ENCODE results near the gene GRK5.

The GRK5 gene

GRCh38 chr10:119367841-119368549 is 160.6 kb downstream of the GRK5 start:
- Histone ChIP-seq H3K4me3 (ENCODE audit: low read length, poor library complexity, severe bottlenecking) (no peak overlapping the region), H2AFZ (ENCODE audit: low read length) (no peak overlapping the region), H3K36me3 (ENCODE audit: insufficient read depth, low read length) (peaks cover 3% of the 10 kb centered on the region; the same call in 1 of the 2 replicates), H3K4me2 (ENCODE audit: low read depth, low read length, poor library complexity, severe bottlenecking) (no peak overlapping the region), H3K9me3 (ENCODE audit: insufficient read depth, low read depth, low read length) (no peaks in the 10 kb centered on the region), H3K9me2 (replicated peaks; ENCODE audit: low read depth, low read length) (no peaks in the 10 kb centered on the region), H4K20me1 (ENCODE audit: insufficient read depth, low read length, poor library complexity, severe bottlenecking) (no peaks in the 10 kb centered on the region), H3K9ac (ENCODE audit: low read depth, low read length, poor library complexity, severe bottlenecking) (no peak overlapping the region), H3K79me2 (ENCODE audit: insufficient read depth, low read length) (no peaks in the 10 kb centered on the region), H3K27me3 (ENCODE audit: insufficient read depth, low read length, poor library complexity, severe bottlenecking) (no peaks in the 10 kb centered on the region), H3K4me1 (ENCODE audit: insufficient read depth, low read length, poor library complexity, severe bottlenecking) (peaks cover 16% of the 10 kb centered on the region), H3F3A (ENCODE audit: low read depth) (no peaks in the 10 kb centered on the region)
- TF ChIP-seq CTCF (conservative IDR thresholded peaks at IDR 0.05; ENCODE audit: low read length): no peak

- Histone ChIP-seq H3K4me2 (ENCODE audit: low read depth, low read length, poor library complexity, severe bottlenecking) (no peak overlapping the region), H3K4me1 (ENCODE audit: insufficient read depth, low read length, poor library complexity, severe bottlenecking) (peaks cover 16% of the 10 kb centered on the region), H3K9me2 (replicated peaks; ENCODE audit: low read depth, low read length) (no peaks in the 10 kb centered on the region), H3K79me2 (ENCODE audit: insufficient read depth, low read length) (no peaks in the 10 kb centered on the region), H3K9ac (ENCODE audit: low read depth, low read length, poor library complexity, severe bottlenecking) (no peak overlapping the region), H3K27me3 (ENCODE audit: insufficient read depth, low read length, poor library complexity, severe bottlenecking) (no peaks in the 10 kb centered on the region), H3K9me3 (ENCODE audit: insufficient read depth, low read depth, low read length) (no peaks in the 10 kb centered on the region), H4K20me1 (ENCODE audit: insufficient read depth, low read length, poor library complexity, severe bottlenecking) (no peaks in the 10 kb centered on the region), H2AFZ (ENCODE audit: low read length) (no peak overlapping the region), H3K36me3 (ENCODE audit: insufficient read depth, low read length) (peaks cover 3% of the 10 kb centered on the region; the same call in 1 of the 2 replicates), H3F3A (ENCODE audit: low read depth) (no peaks in the 10 kb centered on the region), H3K4me3 (ENCODE audit: low read length, poor library complexity, severe bottlenecking) (no peak overlapping the region)
- no peak for TF ChIP-seq EZH2phosphoT487 (IDR thresholded peaks at IDR 0.05; ENCODE audit: borderline replicate concordance)
- TF ChIP-seq CTCF (conservative IDR thresholded peaks at IDR 0.05; ENCODE audit: low read length): no peak
Measured at GRCh38 chr10:119368581-119368980, 161.2 kb downstream of the GRK5 start.

- TF ChIP-seq CTCF (conservative IDR thresholded peaks at IDR 0.05; ENCODE audit: low read length): no peak
- TF ChIP-seq EZH2phosphoT487 (IDR thresholded peaks at IDR 0.05; ENCODE audit: borderline replicate concordance): no peak
- Histone ChIP-seq H3K4me1 (ENCODE audit: insufficient read depth, low read length, poor library complexity, severe bottlenecking) (peaks cover 16% of the 10 kb centered on the region), H4K20me1 (ENCODE audit: insufficient read depth, low read length, poor library complexity, severe bottlenecking) (no peaks in the 10 kb centered on the region), H3K9me2 (replicated peaks; ENCODE audit: low read depth, low read length) (no peaks in the 10 kb centered on the region), H3K4me2 (ENCODE audit: low read depth, low read length, poor library complexity, severe bottlenecking) (no peak overlapping the region), H3K9me3 (ENCODE audit: insufficient read depth, low read depth, low read length) (no peaks in the 10 kb centered on the region), H3K4me3 (ENCODE audit: low read length, poor library complexity, severe bottlenecking) (no peak overlapping the region), H3K27me3 (ENCODE audit: insufficient read depth, low read length, poor library complexity, severe bottlenecking) (no peaks in the 10 kb centered on the region), H3K9ac (ENCODE audit: low read depth, low read length, poor library complexity, severe bottlenecking) (peak overlapping the region; percentile 15), H3K36me3 (ENCODE audit: insufficient read depth, low read length) (peaks cover 3% of the 10 kb centered on the region; the same call in 1 of the 2 replicates), H2AFZ (ENCODE audit: low read length) (no peak overlapping the region), H3F3A (ENCODE audit: low read depth) (no peaks in the 10 kb centered on the region), H3K79me2 (ENCODE audit: insufficient read depth, low read length) (no peaks in the 10 kb centered on the region)
Measured at GRCh38 chr10:119368991-119369869, 161.9 kb downstream of the GRK5 start.

Measured in Loucy (cell line).